ENCODE measurements around the gene HLA-F. TPM values are rescaled to one million over a fixed set of nuclear protein-coding genes. Genes with fewer than 3 reads are reported as not detected.

The HLA-F gene
- total RNA-seq, 1 donor from 2014 or later, result 7.8 TPM

DNA sequence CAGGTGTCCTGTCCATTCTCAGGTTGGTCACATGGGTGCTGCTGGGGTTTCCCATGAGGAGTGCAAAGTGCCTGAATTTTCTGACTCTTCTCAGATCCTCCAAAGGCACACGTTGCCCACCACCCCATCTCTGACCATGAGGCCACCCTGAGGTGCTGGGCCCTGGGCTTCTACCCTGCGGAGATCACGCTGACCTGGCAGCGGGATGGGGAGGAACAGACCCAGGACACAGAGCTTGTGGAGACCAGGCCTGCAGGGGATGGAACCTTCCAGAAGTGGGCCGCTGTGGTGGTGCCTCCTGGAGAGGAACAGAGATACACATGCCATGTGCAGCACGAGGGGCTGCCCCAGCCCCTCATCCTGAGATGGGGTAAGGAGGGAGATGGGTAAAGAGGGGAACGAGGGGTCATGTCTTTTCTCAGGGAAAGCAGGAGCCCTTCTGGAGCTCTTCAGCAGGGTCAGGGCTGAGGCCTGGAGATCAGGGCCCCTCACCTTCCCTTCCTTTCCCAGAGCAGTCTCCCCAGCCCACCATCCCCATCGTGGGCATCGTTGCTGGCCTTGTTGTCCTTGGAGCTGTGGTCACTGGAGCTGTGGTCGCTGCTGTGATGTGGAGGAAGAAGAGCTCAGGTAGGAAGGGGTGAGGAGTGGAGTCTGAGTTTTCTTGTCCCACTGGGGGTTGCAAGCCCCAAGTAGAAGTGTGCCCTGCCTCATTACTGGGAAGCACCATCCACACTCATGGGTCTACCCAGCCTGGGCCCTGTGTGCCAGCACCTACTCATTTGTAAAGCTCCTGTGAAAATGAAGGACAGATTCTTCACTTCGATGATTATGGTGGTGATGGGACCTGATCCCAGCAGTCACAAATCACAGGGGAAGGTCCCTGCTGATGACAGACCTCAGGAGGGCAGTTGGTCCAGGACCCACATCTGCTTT lies 2.0 kb downstream of the HLA-F start:
- DNase-seq (ENCODE audit: low read depth), result no peak

- no peak for DNase-seq (ENCODE audit: low read depth)
Measured at GRCh38 chr6:29726001-29726400, 2.8 kb downstream of the HLA-F start.

DNA sequence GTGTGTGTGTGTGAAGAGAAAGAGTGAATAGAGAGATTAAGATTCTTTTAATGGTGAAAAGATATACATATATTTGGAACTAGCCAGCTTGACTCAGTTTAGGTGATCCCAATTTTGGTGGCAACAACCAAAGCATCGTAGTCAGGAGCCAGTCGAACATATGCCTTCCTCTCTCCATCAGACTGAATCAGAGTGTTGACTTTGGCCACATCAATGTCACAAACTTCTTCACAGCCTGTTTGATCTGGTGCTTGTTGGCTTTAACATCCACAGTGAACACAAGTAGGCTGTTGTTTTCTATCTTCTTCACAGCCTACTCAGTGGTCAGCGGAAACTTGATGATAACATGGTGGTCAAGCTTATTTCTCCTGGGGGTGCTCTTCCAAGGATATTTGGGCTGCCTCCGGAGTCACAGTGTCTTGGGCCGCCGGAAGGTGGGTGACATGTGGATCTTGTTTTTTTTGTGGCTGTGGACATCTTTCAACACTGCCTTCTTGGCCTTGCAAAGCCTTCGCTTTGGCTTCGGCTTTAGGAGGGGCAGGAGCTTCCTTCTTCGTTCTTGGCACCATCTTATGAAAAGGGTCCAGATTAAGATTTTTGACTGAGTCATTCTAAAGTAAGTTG lies 3.4 kb downstream of the HLA-F start:
- no peak for DNase-seq (ENCODE audit: low read depth)

DNA sequence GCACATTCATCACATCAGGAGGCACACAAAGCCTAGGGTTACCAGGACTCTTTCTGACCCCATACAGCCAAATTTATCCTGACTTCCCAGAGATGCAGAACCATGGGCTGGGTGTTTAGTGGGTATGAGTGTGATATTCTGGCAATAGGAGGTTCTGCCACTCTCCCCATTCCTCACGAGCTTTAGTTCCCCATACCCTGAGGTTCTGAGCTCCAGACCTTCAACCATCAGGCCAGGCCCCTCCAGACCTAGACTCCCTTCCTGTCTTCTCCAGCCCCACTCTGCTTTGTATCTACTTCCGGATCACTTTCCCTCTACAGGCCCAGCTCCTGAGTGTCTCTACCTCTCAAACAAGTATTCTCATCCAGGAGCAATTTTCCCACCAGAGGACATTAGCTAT lies 4.4 kb downstream of the HLA-F start:
- DNase-seq (ENCODE audit: low read depth), result no peak

DNA sequence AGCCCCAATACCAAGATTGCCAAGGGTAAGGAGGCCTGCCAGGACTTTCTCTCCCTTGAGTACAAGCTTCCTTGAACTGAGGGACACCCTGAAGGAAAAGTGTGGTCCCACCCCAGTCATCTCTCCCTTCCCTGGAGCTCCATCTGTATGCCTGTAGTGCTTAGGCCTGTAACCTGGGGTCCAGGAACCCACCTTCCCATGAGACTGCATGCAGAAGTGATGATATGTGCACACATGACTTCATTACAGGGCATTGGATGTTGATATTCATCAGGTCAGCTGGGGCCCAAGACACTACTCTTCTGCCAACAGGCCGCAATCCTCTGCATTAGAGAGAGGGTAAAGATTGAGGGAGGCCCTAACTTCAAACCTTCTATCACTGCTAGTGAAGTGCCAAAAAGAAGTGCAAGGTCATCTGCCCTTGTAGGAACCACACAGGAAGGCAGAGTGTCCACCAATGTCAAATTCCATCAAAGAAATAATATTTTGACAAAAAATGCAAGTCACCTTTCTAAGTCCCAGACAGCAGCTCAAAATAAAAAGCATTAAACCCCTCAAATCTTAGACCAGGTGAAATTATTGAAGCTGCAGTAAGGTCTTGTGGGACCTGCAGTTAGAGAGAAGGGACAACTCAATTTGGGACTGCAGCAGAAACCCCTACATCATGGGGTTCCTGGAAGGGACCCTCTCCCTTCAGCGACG lies 5.1 kb downstream of the HLA-F start:
- DNase-seq (ENCODE audit: low read depth), result no peak

DNA sequence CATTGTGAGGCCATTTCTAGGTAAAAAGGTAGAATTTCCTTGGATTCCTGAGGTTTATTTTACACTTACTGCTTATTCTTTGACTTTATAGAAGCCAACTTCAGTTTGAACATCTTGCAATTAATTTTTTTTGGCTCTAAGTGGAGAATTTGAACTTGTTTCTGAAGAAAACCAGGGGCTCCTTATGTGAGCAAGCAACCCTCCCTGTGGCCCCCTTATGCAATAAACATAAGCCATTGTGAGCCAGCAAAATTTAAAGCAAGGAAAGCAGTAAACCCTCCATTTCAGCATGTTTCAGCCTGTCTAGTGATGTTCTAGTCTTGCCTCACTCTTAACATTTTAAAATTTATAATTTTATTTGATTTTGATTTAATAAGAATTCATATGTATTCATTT lies 5.6 kb downstream of the HLA-F start:
- no peak for DNase-seq (ENCODE audit: low read depth)

GRCh38 chr6:29729774-29730328 lies 6.6 kb downstream of the HLA-F start:
- no peak for DNase-seq (ENCODE audit: low read depth)

DNA sequence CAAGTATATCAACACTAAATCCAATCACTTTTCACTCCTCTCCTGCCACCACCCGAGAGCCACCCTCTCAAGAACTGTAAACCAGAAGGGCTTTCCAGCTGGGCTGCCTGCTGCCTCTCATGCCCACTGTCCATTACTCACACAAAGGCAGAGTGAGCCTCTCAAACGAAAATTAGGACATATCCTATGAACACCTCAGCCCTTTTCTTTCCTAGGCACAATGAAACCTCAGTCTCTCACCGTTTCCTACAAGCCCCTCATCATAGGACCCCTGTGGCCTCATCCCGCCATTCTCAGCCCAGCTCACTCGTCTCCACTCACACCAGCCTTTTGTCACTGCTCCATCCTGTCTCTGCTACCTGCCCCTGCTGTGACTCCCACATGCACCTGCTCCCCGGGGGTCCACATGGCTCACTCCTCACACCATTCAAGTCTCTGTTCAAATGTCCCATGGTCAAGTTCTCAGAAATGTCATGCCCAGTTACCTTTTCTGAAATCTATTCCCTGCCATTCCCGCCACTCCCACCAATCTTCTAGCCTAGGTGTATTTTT lies 7.4 kb downstream of the HLA-F start:
- DNase-seq (ENCODE audit: low read depth), result no peak

- no peak for DNase-seq (ENCODE audit: low read depth)
Measured at GRCh38 chr6:29731281-29731680, 8.0 kb downstream of the HLA-F start.

- no peak for DNase-seq (ENCODE audit: low read depth)
Measured at GRCh38 chr6:29733057-29733456, 9.8 kb downstream of the HLA-F start.

DNA sequence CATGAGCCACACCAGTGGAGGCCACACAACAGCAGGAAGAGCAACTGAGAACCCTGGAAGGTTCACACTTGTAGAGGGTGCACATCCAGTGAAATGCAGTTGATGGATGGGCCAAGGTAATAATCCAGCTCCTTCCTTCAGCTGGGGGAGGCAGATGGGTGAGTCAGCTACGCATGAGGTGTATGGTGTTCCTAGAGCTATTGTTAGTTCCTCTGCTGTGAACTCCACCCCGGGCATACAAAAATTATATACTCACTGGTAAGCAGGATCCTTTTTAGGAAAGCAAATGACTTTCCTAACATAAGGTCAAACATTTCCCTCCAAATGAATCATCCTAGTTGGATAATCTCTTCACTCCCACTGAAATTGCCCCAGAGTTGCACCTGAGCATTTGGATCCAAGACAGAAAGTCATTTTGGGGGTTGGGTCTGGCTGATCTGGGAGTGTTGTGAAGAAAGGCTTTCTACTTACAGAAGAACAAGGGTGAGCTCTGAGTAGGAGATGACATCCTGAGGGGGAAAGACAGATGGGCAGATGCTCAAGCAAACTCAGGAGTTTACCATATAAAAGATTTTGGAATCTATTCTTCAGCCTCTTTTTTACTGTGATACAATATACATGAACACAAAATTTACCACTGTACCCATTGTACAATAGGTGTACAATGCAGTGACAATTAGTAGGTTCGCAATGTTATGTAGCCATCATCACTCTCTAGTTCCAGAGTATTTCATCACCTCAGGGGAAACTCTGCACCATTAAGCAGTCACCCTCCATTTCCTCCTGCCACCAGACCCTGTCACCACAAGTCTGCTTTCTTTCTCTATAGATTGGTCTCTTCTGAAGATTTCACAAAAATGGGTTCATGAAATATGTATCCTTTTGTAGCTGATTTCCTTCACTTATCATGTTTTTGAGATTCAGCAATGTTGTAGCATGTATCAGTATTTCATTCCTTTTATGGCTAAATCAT lies 11.1 kb downstream of the HLA-F start:
- no peak for DNase-seq (ENCODE audit: low read depth)

DNA sequence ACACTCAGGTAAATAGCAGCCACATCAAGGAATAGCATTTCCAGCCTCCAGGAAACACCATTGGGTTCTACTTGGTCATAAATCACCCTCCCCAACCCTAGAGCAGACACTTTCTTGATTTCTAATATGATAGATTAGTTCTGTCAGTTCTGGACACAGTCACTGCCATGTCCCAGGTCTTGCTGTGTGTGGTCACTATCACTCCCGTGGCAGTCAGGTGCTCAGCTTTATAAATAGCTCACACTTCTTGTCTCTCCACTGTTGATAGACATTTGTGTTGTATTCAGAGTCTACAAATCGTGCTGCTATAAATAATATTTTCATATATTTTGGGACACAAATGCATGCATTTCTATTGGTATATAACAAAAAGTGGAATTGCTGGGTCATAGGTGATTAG lies 13.3 kb downstream of the HLA-F start:
- DNase-seq (ENCODE audit: low read depth), result no peak

DNA sequence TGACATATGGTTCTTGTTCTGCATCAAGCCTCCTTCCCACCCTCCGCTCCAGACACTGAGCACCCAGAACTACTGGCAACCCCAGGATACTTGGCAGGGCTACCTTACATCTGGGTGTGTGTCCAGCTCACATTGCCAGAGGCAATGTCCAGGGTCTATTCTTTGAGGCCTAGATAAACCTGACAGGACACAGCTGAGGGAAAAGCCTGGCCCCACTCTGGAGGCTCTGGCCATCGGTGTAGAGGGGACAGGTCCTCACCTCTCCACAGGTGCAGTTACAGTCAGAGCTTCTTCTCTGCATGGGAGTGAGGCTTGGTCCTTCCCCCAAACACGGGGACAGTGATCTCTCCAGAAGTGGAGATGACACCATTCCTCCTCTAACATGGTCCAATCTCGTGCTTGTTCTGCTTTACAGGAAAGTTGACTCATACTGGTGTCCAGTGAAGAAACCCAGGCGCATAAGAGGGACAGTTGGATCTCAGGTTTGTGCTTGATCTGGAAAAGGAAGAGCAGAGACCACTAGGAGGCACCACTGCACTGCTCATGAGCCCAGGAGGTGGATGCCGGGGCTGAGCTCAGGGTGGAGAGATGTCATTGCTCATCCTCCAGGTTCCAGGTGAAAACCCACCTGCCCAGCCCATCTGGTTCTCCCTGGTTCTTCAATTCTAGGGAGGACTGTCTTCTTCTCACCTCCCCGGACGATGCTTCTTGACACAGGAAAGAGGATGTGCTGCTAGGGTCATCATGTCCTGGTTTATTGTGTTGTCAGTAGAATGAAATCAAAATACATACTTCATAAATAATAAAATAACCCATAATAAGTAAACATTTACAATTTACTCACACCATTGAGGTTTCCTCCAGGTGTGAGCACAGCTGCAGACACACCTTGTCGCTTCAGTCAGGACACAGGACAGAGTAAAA lies 14.7 kb downstream of the HLA-F start:
- peak; percentile 71 for DNase-seq (ENCODE audit: low read depth)

DNA sequence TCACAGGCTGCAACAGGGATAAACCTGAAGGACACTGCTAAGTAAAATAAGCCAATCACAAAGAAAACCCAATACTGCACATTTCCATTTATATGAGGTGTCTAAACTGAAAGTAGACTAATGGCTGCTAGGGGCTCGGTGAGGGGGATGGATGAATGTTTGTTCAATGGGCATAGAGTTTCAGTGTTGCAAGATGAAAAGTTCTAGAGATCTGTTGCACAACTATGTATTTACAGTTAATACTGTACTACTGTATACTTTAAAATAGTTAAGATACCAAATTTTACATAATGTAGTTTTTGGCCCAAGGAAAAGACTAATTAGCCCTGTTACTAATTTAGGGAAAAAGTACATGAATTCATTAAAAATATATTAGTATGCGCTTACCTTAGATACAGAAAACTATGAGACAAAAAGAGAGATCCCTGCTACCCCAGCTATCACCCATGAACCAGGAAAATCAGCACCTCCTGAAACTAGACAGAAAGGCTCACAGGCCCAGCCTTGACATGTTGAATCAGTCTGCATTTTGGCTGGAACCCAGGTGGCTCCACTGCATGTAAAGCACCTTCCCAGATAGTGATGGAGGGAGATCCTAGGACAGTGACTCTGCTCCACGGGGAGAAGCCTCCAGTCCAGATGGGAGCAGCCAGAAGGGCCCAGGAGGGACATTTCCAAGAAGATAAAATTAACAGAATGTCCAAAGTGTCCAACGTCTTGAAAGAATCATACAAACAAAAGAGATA lies 16.1 kb downstream of the HLA-F start:
- no peak for DNase-seq (ENCODE audit: low read depth)

DNA sequence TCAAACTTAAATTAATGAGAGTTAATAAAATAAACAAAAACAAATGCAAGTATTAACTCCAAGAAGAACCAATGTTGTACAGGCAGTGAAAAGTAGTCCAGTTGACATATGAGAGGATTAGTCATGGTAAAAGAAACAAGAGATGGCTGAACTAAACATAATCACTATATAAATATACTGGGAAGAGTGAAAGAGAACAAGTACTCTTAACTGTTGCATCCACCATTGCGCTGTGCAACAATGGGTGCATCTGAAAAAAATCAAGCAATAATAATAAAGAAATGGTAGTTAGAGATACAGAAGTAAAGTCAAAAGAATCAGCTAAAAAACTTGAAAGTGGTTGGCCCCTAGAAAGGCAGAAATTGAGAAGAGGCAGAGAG lies 16.6 kb downstream of the HLA-F start:
- no peak for DNase-seq (ENCODE audit: low read depth)

DNA sequence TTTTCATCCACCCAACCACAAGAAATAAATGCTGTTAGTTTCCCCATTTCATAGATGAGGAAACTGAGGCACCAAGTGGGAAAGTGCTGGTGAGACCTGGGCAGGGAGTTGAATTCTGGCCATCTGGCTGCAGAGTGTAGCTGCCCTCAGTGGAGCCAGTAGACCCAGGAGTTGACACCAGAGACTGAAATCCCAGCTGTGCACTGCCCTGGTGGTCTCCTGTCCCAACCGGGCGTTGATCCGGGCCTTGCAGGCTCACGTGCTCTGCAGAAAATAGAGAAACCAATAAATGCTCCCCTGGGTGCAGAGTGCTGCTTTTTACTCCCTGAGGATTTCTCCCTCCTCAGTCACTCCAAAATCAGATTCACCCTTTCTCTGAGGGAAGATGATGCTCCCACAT lies 18.4 kb downstream of the HLA-F start:
- DNase-seq (ENCODE audit: low read depth), result no peak

GRCh38 chr6:29742127-29742526 lies 18.9 kb downstream of the HLA-F start:
- no peak for DNase-seq (ENCODE audit: low read depth)

- DNase-seq (ENCODE audit: low read depth), result no peak
Measured at GRCh38 chr6:29743025-29743424, 19.8 kb downstream of the HLA-F start.

- no peak for DNase-seq (ENCODE audit: low read depth)
Measured at GRCh38 chr6:29743568-29743967, 20.3 kb downstream of the HLA-F start.
